ENCODE data around the gene WWOX.

WWOX gene

GRCh38 chr16:78435260-78435659 lies 335.8 kb downstream of the WWOX start:
- no peak for DNase-seq
- WGBS (ENCODE audit: extremely low coverage, insufficient coverage, insufficient read length) = no CpG with 5 or more reads among the region's 4 CpGs

DNA sequence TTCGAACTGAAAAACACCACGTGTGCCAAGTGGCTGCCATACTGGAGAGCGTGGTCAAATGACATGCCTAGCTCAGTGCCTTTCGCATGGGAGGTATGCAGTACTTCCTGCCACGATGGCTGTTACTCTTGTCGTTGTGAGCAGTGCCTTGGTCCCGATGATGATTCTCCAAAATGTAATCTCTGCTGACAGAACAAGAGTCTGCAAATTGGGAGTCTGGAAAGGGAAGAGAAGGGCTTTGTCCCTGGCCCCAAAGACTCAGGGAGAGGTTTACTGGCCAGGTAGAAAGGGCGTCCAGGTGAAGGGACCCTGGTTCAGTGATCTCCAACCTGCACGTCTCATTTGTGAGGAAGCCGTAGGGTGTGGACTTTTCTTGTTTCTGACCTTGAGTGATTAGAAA lies 336.6 kb downstream of the WWOX start:
- Histone ChIP-seq H2AK5ac (ENCODE audit: low read length) (no peak overlapping the region), H3K14ac (ENCODE audit: low read length) (no peak overlapping the region), H4K91ac (ENCODE audit: low read depth, low read length) (no peak overlapping the region), H3K9ac (ENCODE audit: low read length) (no peak overlapping the region), H3K4me3 (ENCODE audit: low read depth, low read length) (no peak overlapping the region), H3K79me2 (ENCODE audit: control insufficient read depth, insufficient read depth, low read length, poor library complexity) (no peaks in the 10 kb centered on the region), H3K18ac (ENCODE audit: low read length) (no peak overlapping the region), H3K9me3 (ENCODE audit: insufficient read depth, low read depth, low read length) (no peaks in the 10 kb centered on the region), H3K4ac (ENCODE audit: low read depth, low read length) (no peak overlapping the region), H2BK12ac (ENCODE audit: low read length) (no peak overlapping the region), H3K27ac (ENCODE audit: low read depth, low read length) (no peak overlapping the region), H4K12ac (ENCODE audit: low read depth, low read length) (no peak overlapping the region), H4K8ac (ENCODE audit: low read depth, low read length) (no peak overlapping the region), H2AFZ (ENCODE audit: insufficient read depth, low read length, poor library complexity) (no peak overlapping the region), H2BK5ac (ENCODE audit: low read depth, low read length, poor library complexity) (no peak overlapping the region), H3K23ac (ENCODE audit: low read length) (no peak overlapping the region), H3K27me3 (ENCODE audit: insufficient read depth, low read length) (no peaks in the 10 kb centered on the region), H3K36me3 (ENCODE audit: control insufficient read depth in 1 of 2, insufficient read depth in 2 of 2, low read length in 2 of 2) (peaks cover 0 to 3% of the 10 kb centered on the region in 2 experiments), H2BK120ac (ENCODE audit: insufficient read depth, low read length, poor library complexity) (no peak overlapping the region), H3K4me1 (ENCODE audit: control insufficient read depth in 1 of 2, insufficient read depth in 2 of 2, low read length in 2 of 2) (no peaks in the 10 kb centered on the region), H3K4me2 (ENCODE audit: low read length) (no peak overlapping the region), H3K79me1 (ENCODE audit: low read length) (no peaks in the 10 kb centered on the region)
- WGBS (ENCODE audit: extremely low coverage, insufficient coverage, insufficient read length) = no CpG with 5 or more reads among the region's 10 CpGs
- no peak for DNase-seq

More at GRCh38 chr16:78435260-78435659, 335.8 kb downstream of the WWOX start:
- no peak overlapping the region for H3K18ac ChIP-seq (ENCODE audit: low read length)
- H4K8ac ChIP-seq (ENCODE audit: low read depth, low read length) = no peak overlapping the region
- no peak overlapping the region for H2BK12ac ChIP-seq (ENCODE audit: low read length)
- H2BK5ac ChIP-seq (ENCODE audit: low read depth, low read length, poor library complexity) = no peak overlapping the region
- no peak overlapping the region for H3K27ac ChIP-seq (ENCODE audit: low read depth, low read length)
- no peak overlapping the region for H4K12ac ChIP-seq (ENCODE audit: low read depth, low read length)
- H3K9me3 ChIP-seq (ENCODE audit: insufficient read depth, low read depth, low read length) = no peaks in the 10 kb centered on the region
- no peaks in the 10 kb centered on the region for H3K27me3 ChIP-seq (ENCODE audit: insufficient read depth, low read length)
- H3K23ac ChIP-seq (ENCODE audit: low read length) = no peak overlapping the region
- no peak overlapping the region for H3K9ac ChIP-seq (ENCODE audit: low read length)
- H3K79me2 ChIP-seq (ENCODE audit: control insufficient read depth, insufficient read depth, low read length, poor library complexity) = no peaks in the 10 kb centered on the region
- H4K91ac ChIP-seq (ENCODE audit: low read depth, low read length) = no peak overlapping the region
- no peak overlapping the region for H3K14ac ChIP-seq (ENCODE audit: low read length)
- no peaks in the 10 kb centered on the region for H3K79me1 ChIP-seq (ENCODE audit: low read length)
- H3K4me3 ChIP-seq (ENCODE audit: low read depth, low read length) = no peak overlapping the region
- H2BK120ac ChIP-seq (ENCODE audit: insufficient read depth, low read length, poor library complexity) = no peak overlapping the region
- no peaks in the 10 kb centered on the region for H3K4me1 ChIP-seq (ENCODE audit: control insufficient read depth in 1 of 2, insufficient read depth in 2 of 2, low read length in 2 of 2)
- peaks cover 0 to 3% of the 10 kb centered on the region in 2 experiments for H3K36me3 ChIP-seq (ENCODE audit: control insufficient read depth in 1 of 2, insufficient read depth in 2 of 2, low read length in 2 of 2)
- no peak overlapping the region for H2AFZ ChIP-seq (ENCODE audit: insufficient read depth, low read length, poor library complexity)
- H3K4me2 ChIP-seq (ENCODE audit: low read length) = no peak overlapping the region
- no peak overlapping the region for H2AK5ac ChIP-seq (ENCODE audit: low read length)
- no peak overlapping the region for H3K4ac ChIP-seq (ENCODE audit: low read depth, low read length)

DNA sequence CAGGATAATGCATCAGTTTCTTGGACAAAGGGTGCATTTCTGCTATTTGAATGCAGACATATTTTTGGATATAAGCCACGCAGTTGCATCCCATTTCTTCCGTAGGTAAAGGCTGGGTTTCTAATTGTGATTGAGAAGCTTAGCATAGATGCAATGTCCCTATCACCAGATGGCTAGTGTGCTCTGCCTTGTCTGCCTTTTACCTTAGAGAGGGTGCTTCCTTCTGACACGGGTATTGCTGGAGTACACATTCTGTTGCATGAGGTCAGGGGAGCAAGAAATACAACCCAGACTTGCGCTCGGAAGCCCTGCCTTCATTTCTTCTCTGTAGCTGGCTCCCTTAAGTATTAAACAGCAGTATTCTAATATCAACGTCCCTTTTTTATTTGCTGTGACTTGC lies 337.4 kb downstream of the WWOX start:
- no peak overlapping the region for H3K14ac ChIP-seq (ENCODE audit: low read length)
- no peak overlapping the region for H4K8ac ChIP-seq (ENCODE audit: low read depth, low read length)
- H3K9ac ChIP-seq (ENCODE audit: low read length) = no peak overlapping the region
- DNase-seq = no peak
- no peaks in the 10 kb centered on the region for H3K79me1 ChIP-seq (ENCODE audit: low read length)
- no peak overlapping the region for H4K91ac ChIP-seq (ENCODE audit: low read depth, low read length)
- H2BK5ac ChIP-seq (ENCODE audit: low read depth, low read length, poor library complexity) = no peak overlapping the region
- H2BK12ac ChIP-seq (ENCODE audit: low read length) = no peak overlapping the region
- no peak overlapping the region for H2AK5ac ChIP-seq (ENCODE audit: low read length)
- no peak overlapping the region for H3K23ac ChIP-seq (ENCODE audit: low read length)
- H2AFZ ChIP-seq (ENCODE audit: insufficient read depth, low read length, poor library complexity) = no peak overlapping the region
- peaks cover 0 to 3% of the 10 kb centered on the region in 2 experiments for H3K36me3 ChIP-seq (ENCODE audit: control insufficient read depth in 1 of 2, insufficient read depth in 2 of 2, low read length in 2 of 2)
- no peak overlapping the region for H3K27ac ChIP-seq (ENCODE audit: low read depth, low read length)
- no peak overlapping the region for H3K4me3 ChIP-seq (ENCODE audit: low read depth, low read length)
- H3K27me3 ChIP-seq (ENCODE audit: insufficient read depth, low read length) = no peaks in the 10 kb centered on the region
- H4K12ac ChIP-seq (ENCODE audit: low read depth, low read length) = no peak overlapping the region
- no peak overlapping the region for H3K4ac ChIP-seq (ENCODE audit: low read depth, low read length)
- H2BK120ac ChIP-seq (ENCODE audit: insufficient read depth, low read length, poor library complexity) = no peak overlapping the region
- WGBS (ENCODE audit: extremely low coverage, insufficient coverage, insufficient read length) = no CpG with 5 or more reads among the region's 6 CpGs
- no peaks in the 10 kb centered on the region for H3K9me3 ChIP-seq (ENCODE audit: insufficient read depth, low read depth, low read length)
- no peaks in the 10 kb centered on the region for H3K4me1 ChIP-seq (ENCODE audit: control insufficient read depth in 1 of 2, insufficient read depth in 2 of 2, low read length in 2 of 2)
- no peak overlapping the region for H3K18ac ChIP-seq (ENCODE audit: low read length)
- no peaks in the 10 kb centered on the region for H3K79me2 ChIP-seq (ENCODE audit: control insufficient read depth, insufficient read depth, low read length, poor library complexity)
- H3K4me2 ChIP-seq (ENCODE audit: low read length) = no peak overlapping the region

- no peaks in the 10 kb centered on the region for H3K4me1 ChIP-seq (ENCODE audit: control insufficient read depth in 1 of 2, insufficient read depth in 2 of 2, low read length in 2 of 2)
- no peak overlapping the region for H4K91ac ChIP-seq (ENCODE audit: low read depth, low read length)
- no peak overlapping the region for H3K14ac ChIP-seq (ENCODE audit: low read length)
- H3K79me1 ChIP-seq (ENCODE audit: low read length) = no peaks in the 10 kb centered on the region
- peaks cover 0 to 1% of the 10 kb centered on the region in 2 experiments for H3K36me3 ChIP-seq (ENCODE audit: control insufficient read depth in 1 of 2, insufficient read depth in 2 of 2, low read length in 2 of 2)
- H4K8ac ChIP-seq (ENCODE audit: low read depth, low read length) = no peak overlapping the region
- no peak overlapping the region for H3K4ac ChIP-seq (ENCODE audit: low read depth, low read length)
- no peak overlapping the region for H3K18ac ChIP-seq (ENCODE audit: low read length)
- peak in 1 of 2 donors; percentile 66 for DNase-seq
- no peaks in the 10 kb centered on the region for H3K9me3 ChIP-seq (ENCODE audit: insufficient read depth, low read depth, low read length)
- no peak overlapping the region for H3K4me3 ChIP-seq (ENCODE audit: low read depth, low read length)
- H3K27ac ChIP-seq (ENCODE audit: low read depth, low read length) = no peak overlapping the region
- H3K4me2 ChIP-seq (ENCODE audit: low read length) = no peak overlapping the region
- H3K27me3 ChIP-seq (ENCODE audit: insufficient read depth, low read length) = no peaks in the 10 kb centered on the region
- no peak overlapping the region for H2BK12ac ChIP-seq (ENCODE audit: low read length)
- H2AFZ ChIP-seq (ENCODE audit: insufficient read depth, low read length, poor library complexity) = no peak overlapping the region
- WGBS (ENCODE audit: extremely low coverage, insufficient coverage, insufficient read length) = no CpG with 5 or more reads among the region's 6 CpGs
- no peaks in the 10 kb centered on the region for H3K79me2 ChIP-seq (ENCODE audit: control insufficient read depth, insufficient read depth, low read length, poor library complexity)
- no peak overlapping the region for H2BK5ac ChIP-seq (ENCODE audit: low read depth, low read length, poor library complexity)
- H4K12ac ChIP-seq (ENCODE audit: low read depth, low read length) = no peak overlapping the region
- no peak overlapping the region for H2BK120ac ChIP-seq (ENCODE audit: insufficient read depth, low read length, poor library complexity)
- H3K23ac ChIP-seq (ENCODE audit: low read length) = no peak overlapping the region
- H3K9ac ChIP-seq (ENCODE audit: low read length) = no peak overlapping the region
- no peak overlapping the region for H2AK5ac ChIP-seq (ENCODE audit: low read length)
These were observed 338.0 kb downstream of the WWOX start for GRCh38 chr16:78437352-78437968.
